ENCODE results near the gene MGRN1. TPM values are rescaled to one million over a fixed set of nuclear protein-coding genes. Genes with fewer than 3 reads are reported as not detected.

The MGRN1 gene
- total RNA-seq, 1 experiment from 2014 or later, result 54.6 TPM

GRCh38 chr16:4599545-4599944, 25.1 kb upstream of the MGRN1 start:
- H3K4me3 ChIP-seq (ENCODE audit: low read depth, low read length, poor library complexity, severe bottlenecking), result no peak overlapping the region
- no peaks in the 10 kb centered on the region for H3K9me3 ChIP-seq (ENCODE audit: low read depth, low read length, poor library complexity, severe bottlenecking)
- no peaks in the 10 kb centered on the region for H3K36me3 ChIP-seq (ENCODE audit: insufficient read depth, low read length, poor library complexity, severe bottlenecking)
- BruUV-seq (replicated peaks), result no TSS peak
- H3K27me3 ChIP-seq (replicated peaks; ENCODE audit: insufficient read depth, low read depth, low read length, poor library complexity), result no peaks in the 10 kb centered on the region
- no peak for DNase-seq (ENCODE audit: low spot score)
- intact Hi-C loops (cut with micrococcal nuclease; ENCODE audit: unreplicated experiment), result no loop called here
- H3K27ac ChIP-seq (ENCODE audit: low read depth, low read length, poor library complexity, severe bottlenecking), result no peak overlapping the region
- CTCF ChIA-PET, result interaction anchor here (1.2 kb wide), 1 partner anchor 25 kb away, joined by 3 read pairs; the partner anchor contains the start of gene MGRN1
- no peaks in the 10 kb centered on the region for H3K4me1 ChIP-seq (ENCODE audit: insufficient read depth, low read length, poor library complexity, severe bottlenecking)
- TF ChIP-seq CTCF (conservative IDR thresholded peaks at IDR 0.05; ENCODE audit: low read depth, low read length) (no peak), EZH2 (IDR thresholded peaks at IDR 0.05; ENCODE audit: borderline replicate concordance, low read depth, low read length, poor library complexity, severe bottlenecking) (no peak)
- POLR2A ChIA-PET (ENCODE audit: low non-redundant PET), result no interaction called here

DNA sequence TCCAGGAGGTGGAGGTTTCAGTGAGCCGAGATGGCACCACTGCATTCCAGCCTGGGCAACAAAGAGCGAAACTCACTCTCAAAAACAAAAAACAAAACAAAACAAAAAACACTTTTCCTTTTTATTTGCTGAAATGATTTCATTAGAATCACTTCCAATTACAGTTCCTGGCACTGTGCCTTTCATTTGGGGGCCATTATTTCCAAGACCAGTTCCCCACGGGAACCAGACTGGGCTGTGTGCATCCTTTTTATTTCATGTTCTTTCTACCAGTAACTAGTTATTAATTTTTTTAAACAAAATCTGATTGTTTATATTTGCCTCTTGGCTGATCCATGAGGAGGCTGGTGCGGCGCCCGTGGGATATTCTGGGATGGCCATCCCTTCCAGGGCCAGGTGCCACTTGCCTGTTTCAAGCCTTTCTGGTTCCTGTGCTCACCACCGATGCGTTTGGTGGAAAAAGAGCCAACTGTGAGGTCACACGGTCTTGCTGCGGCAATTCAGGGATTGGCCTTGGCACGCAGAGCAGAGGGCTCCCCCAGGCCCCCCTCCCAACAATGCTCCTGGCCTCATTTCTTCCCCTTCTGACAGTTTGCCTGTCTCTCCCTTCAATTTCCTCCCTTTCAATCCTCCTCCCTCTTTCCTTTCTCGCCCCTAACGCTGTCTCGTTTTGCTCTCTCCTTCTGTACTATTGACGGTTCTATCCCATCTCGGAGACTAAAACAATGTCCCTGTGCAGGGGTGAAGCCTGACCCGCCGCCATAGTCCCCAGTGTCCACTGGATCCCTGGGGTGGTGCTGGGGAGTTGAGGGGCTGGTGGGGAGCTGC, 23.4 kb upstream of the MGRN1 start:
- intact Hi-C loops (cut with micrococcal nuclease; ENCODE audit: unreplicated experiment), result no loop called here
- no peak overlapping the region for H3K4me3 ChIP-seq (ENCODE audit: low read depth, low read length, poor library complexity, severe bottlenecking)
- no peaks in the 10 kb centered on the region for H3K9me3 ChIP-seq (ENCODE audit: low read depth, low read length, poor library complexity, severe bottlenecking)
- H3K4me1 ChIP-seq (ENCODE audit: insufficient read depth, low read length, poor library complexity, severe bottlenecking), result no peaks in the 10 kb centered on the region
- no peak overlapping the region for H3K27ac ChIP-seq (ENCODE audit: low read depth, low read length, poor library complexity, severe bottlenecking)
- TF ChIP-seq CTCF (conservative IDR thresholded peaks at IDR 0.05; ENCODE audit: low read depth, low read length), result no peak
- TF ChIP-seq EZH2 (IDR thresholded peaks at IDR 0.05; ENCODE audit: borderline replicate concordance, low read depth, low read length, poor library complexity, severe bottlenecking), result no peak
- POLR2A ChIA-PET (ENCODE audit: low non-redundant PET), result no interaction called here
- DNase-seq (ENCODE audit: low spot score), result no peak
- no peaks in the 10 kb centered on the region for H3K36me3 ChIP-seq (ENCODE audit: insufficient read depth, low read length, poor library complexity, severe bottlenecking)
- CTCF ChIA-PET, result no interaction called here
- no peaks in the 10 kb centered on the region for H3K27me3 ChIP-seq (replicated peaks; ENCODE audit: insufficient read depth, low read depth, low read length, poor library complexity)
- no TSS peak for BruUV-seq (replicated peaks)

DNA sequence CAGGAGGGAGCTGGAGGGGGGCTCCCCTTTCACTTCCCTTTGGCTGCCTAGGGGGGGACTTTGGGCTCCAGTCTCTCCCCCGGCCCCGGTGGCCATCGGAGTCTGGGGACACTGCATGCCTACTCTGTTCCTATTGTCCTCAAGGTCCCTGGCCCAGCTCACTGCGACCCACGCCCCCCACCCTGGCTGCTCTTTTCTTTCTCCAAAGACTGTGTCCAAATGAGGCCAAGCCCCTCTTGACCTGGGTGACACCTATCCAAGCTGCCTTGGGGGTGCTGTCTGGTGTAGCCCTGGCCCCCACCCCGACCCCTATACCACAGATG, 22.8 kb upstream of the MGRN1 start:
- TF ChIP-seq CTCF (conservative IDR thresholded peaks at IDR 0.05; ENCODE audit: low read depth, low read length), result no peak
- no peak for TF ChIP-seq EZH2 (IDR thresholded peaks at IDR 0.05; ENCODE audit: borderline replicate concordance, low read depth, low read length, poor library complexity, severe bottlenecking)
- DNase-seq (ENCODE audit: low spot score), result no peak
- no TSS peak for BruUV-seq (replicated peaks)

More for the DNA sequence above, 22.8 kb upstream of the MGRN1 start:
- Histone ChIP-seq H3K36me3 (ENCODE audit: insufficient read depth, low read length, poor library complexity, severe bottlenecking) (no peaks in the 10 kb centered on the region), H3K4me3 (ENCODE audit: low read depth, low read length, poor library complexity, severe bottlenecking) (no peak overlapping the region), H3K9me3 (ENCODE audit: low read depth, low read length, poor library complexity, severe bottlenecking) (no peaks in the 10 kb centered on the region), H3K4me1 (ENCODE audit: insufficient read depth, low read length, poor library complexity, severe bottlenecking) (no peaks in the 10 kb centered on the region), H3K27ac (ENCODE audit: low read depth, low read length, poor library complexity, severe bottlenecking) (no peak overlapping the region), H3K27me3 (replicated peaks; ENCODE audit: insufficient read depth, low read depth, low read length, poor library complexity) (no peaks in the 10 kb centered on the region)
- intact Hi-C loops (cut with micrococcal nuclease; ENCODE audit: unreplicated experiment), result no loop called here
- POLR2A ChIA-PET (ENCODE audit: low non-redundant PET), result no interaction called here
- CTCF ChIA-PET, result no interaction called here
